ENCODE data around the gene PRKRA.

DNA sequence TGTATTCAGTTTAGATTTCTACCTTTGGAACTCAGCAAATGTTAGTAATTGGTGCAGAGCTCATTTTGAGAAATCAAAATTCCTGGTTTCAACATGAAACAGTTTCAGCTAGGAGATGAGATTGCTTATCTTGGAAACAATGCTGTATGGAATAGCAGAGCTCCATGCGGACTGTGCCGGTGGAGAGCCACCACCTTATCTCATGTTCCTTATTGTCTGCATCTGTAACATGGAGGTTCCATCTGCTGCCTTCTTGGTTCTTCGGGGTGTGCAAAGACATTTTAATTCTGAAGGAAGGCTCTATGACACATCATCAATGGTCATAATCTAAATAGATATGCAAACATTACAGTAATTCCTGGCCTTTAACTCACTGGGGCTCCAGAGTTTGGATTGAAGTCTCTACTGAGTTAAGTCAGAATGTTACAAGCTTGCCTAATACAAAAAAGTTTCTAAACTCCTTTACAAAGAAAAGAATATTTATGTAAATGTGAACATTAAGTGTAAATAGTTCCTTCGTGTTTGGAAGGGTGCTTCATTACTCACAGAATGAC is 65.3 kb downstream of the PRKRA start:
- no peak for TF ChIP-seq POLR2A (IDR thresholded peaks at IDR 0.05; ENCODE audit: borderline replicate concordance, extremely low read depth, insufficient read depth, insufficient read length)
- TF ChIP-seq, protein P1, sequence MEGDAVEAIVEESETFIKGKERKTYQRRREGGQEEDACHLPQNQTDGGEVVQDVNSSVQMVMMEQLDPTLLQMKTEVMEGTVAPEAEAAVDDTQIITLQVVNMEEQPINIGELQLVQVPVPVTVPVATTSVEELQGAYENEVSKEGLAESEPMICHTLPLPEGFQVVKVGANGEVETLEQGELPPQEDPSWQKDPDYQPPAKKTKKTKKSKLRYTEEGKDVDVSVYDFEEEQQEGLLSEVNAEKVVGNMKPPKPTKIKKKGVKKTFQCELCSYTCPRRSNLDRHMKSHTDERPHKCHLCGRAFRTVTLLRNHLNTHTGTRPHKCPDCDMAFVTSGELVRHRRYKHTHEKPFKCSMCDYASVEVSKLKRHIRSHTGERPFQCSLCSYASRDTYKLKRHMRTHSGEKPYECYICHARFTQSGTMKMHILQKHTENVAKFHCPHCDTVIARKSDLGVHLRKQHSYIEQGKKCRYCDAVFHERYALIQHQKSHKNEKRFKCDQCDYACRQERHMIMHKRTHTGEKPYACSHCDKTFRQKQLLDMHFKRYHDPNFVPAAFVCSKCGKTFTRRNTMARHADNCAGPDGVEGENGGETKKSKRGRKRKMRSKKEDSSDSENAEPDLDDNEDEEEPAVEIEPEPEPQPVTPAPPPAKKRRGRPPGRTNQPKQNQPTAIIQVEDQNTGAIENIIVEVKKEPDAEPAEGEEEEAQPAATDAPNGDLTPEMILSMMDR (IDR thresholded peaks at IDR 0.05 in 2 of 3, conservative IDR thresholded peaks at IDR 0.05 in 1 of 3; ENCODE audit: borderline replicate concordance in 1 of 3, insufficient read depth in 1 of 3, low read depth in 2 of 3, low read length in 2 of 3), result no peak
- TF ChIP-seq POLR2AphosphoS5 (IDR thresholded peaks at IDR 0.05; ENCODE audit: low read depth, low read length), result no peak
- TF ChIP-seq EZH2 (IDR thresholded peaks at IDR 0.05), result no peak
- TF ChIP-seq EZH2phosphoT487 (IDR thresholded peaks at IDR 0.05; ENCODE audit: borderline replicate concordance), result no peak
- TF ChIP-seq TCF7L2 (IDR thresholded peaks at IDR 0.05; ENCODE audit: borderline replicate concordance, extremely low read depth, insufficient read depth, insufficient read length), result no peak
- TF ChIP-seq JUND (IDR thresholded peaks at IDR 0.05), result no peak
- no peak for TF ChIP-seq SRF (IDR thresholded peaks at IDR 0.05; ENCODE audit: low read depth)
- TF ChIP-seq ELF1 (IDR thresholded peaks at IDR 0.05; ENCODE audit: borderline replicate concordance, low read depth), result no peak
- TF ChIP-seq, protein P2, sequence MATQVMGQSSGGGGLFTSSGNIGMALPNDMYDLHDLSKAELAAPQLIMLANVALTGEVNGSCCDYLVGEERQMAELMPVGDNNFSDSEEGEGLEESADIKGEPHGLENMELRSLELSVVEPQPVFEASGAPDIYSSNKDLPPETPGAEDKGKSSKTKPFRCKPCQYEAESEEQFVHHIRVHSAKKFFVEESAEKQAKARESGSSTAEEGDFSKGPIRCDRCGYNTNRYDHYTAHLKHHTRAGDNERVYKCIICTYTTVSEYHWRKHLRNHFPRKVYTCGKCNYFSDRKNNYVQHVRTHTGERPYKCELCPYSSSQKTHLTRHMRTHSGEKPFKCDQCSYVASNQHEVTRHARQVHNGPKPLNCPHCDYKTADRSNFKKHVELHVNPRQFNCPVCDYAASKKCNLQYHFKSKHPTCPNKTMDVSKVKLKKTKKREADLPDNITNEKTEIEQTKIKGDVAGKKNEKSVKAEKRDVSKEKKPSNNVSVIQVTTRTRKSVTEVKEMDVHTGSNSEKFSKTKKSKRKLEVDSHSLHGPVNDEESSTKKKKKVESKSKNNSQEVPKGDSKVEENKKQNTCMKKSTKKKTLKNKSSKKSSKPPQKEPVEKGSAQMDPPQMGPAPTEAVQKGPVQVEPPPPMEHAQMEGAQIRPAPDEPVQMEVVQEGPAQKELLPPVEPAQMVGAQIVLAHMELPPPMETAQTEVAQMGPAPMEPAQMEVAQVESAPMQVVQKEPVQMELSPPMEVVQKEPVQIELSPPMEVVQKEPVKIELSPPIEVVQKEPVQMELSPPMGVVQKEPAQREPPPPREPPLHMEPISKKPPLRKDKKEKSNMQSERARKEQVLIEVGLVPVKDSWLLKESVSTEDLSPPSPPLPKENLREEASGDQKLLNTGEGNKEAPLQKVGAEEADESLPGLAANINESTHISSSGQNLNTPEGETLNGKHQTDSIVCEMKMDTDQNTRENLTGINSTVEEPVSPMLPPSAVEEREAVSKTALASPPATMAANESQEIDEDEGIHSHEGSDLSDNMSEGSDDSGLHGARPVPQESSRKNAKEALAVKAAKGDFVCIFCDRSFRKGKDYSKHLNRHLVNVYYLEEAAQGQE (IDR thresholded peaks at IDR 0.05; ENCODE audit: low read depth), result no peak
